SK-N-SH (cell line): Measurements from ENCODE around the gene R3HDM1. TPM values are rescaled to one million over a fixed set of nuclear protein-coding genes. Genes with fewer than 3 reads are reported as not detected.
A peak's percentile ranks its signal among the peaks of the same experiment; 100 is the strongest.

Experiments
- CTCF ChIA-PET: fragments of 300-600, 350-600 bp; formaldehyde crosslinking; extraction: SDS; loops from one replicate; lab custom pipeline; 2021; lab: Yijun Ruan, JAX
- POLR2A ChIA-PET: fragments of 350-600 bp; sonication (Branson Sonifier 250); formaldehyde crosslinking; extraction: SDS; loops from one replicate; lab custom pipeline; 2020; ENCODE audit warnings: antibody characterized with exemption, inconsistent platforms; lab: Yijun Ruan, JAX
- DNase-seq: peaks from one replicate; pipeline ENCODE4 v3.0.0; 2012
- H2AFZ ChIP-seq: fragments of 200-600 bp; sonication (generic); 2 replicates; pipeline ENCODE4 v1.8.1; 2016; ENCODE audit warnings: antibody characterized with exemption, mild to moderate bottlenecking, low read depth
- H3F3A ChIP-seq: fragments of 200-600 bp; sonication (generic); replicated peaks from 2 replicates; pipeline ENCODE3; 2016; ENCODE audit warnings: antibody characterized with exemption, mild to moderate bottlenecking; ENCODE audit not compliant: insufficient read depth
- H3K27ac ChIP-seq, 2 experiments: fragments of 200-500 bp in 1 of 2; fragments of 200-600 bp in 1 of 2; sonication (Bioruptor generic) in 1 of 2; sonication (generic), shearing (Covaris generic) in 1 of 2; 2 replicates each; pipeline versions ENCODE4 v1.5.1 to v1.6.1; 2014 to 2016; ENCODE audit warnings: low read depth in 2 of 2, inconsistent platforms in 1 of 2, low read length in 1 of 2, mild to moderate bottlenecking in 1 of 2, mixed read lengths in 1 of 2
- H3K27me3 ChIP-seq: fragments of 200-600 bp; sonication (generic), shearing (Covaris generic); 2 replicates; pipeline ENCODE4 v1.6.1; 2016; ENCODE audit warnings: mixed run types; ENCODE audit not compliant: insufficient read depth
- H3K36me3 ChIP-seq, 2 experiments: fragments of 200-500 bp in 1 of 2; fragments of 200-600 bp in 1 of 2; sonication (Bioruptor generic) in 1 of 2; sonication (generic) in 1 of 2; replicated peaks in 1 of 2; 2 replicates each; pipeline versions ENCODE3 to v1.5.1; 2014 to 2016; ENCODE audit warnings: low read length in 1 of 2, mild to moderate bottlenecking in 1 of 2; ENCODE audit not compliant: insufficient read depth in 2 of 2, control insufficient read depth in 1 of 2
- H3K4me1 ChIP-seq, 2 experiments: fragments of 200-500 bp in 1 of 2; fragments of 200-600 bp in 1 of 2; sonication (Bioruptor generic) in 1 of 2; sonication (generic), shearing (Covaris generic) in 1 of 2; 2 replicates each; pipeline versions ENCODE4 v1.5.1 to v1.6.1; 2014 to 2016; ENCODE audit warnings: low read depth in 1 of 2, low read length in 1 of 2, mixed run types in 1 of 2; ENCODE audit not compliant: insufficient read depth in 2 of 2, control insufficient read depth in 1 of 2
- H3K4me2 ChIP-seq: fragments of 200-600 bp; sonication (generic), shearing (Covaris generic); 2 replicates; pipeline ENCODE4 v1.6.1; 2017; ENCODE audit warnings: mixed run types
- H3K4me3 ChIP-seq, 2 experiments: fragments of 200-500 bp in 1 of 2; fragments of 200-600 bp in 1 of 2; sonication (Bioruptor generic) in 1 of 2; sonication (generic), shearing (Covaris generic) in 1 of 2; 2 replicates each; pipeline versions ENCODE4 v1.5.1 to v1.8.1; 2014 to 2016; ENCODE audit warnings: low read depth in 2 of 2, inconsistent platforms in 1 of 2, low read length in 1 of 2, mild to moderate bottlenecking in 1 of 2, mixed read lengths in 1 of 2, moderate library complexity in 1 of 2
- H3K79me2 ChIP-seq: fragments of 200-600 bp; sonication (generic); 2 replicates; pipeline ENCODE4 v1.8.1; 2017; ENCODE audit warnings: mild to moderate bottlenecking; ENCODE audit not compliant: insufficient read depth
- H3K9ac ChIP-seq: fragments of 200-600 bp; sonication (generic); 2 replicates; pipeline ENCODE4 v1.6.1; 2017; ENCODE audit warnings: mixed run types
- H3K9me2 ChIP-seq: fragments of 200-600 bp; sonication (generic); 2 replicates; pipeline ENCODE4 v1.6.1; 2017; ENCODE audit warnings: mixed run types
- H3K9me3 ChIP-seq: fragments of 200-600 bp; sonication (generic); 2 replicates; pipeline ENCODE4 v1.6.1; 2017; ENCODE audit warnings: mixed run types, mild to moderate bottlenecking, moderate library complexity
- H4K20me1 ChIP-seq: fragments of 200-600 bp; sonication (generic); 2 replicates; pipeline ENCODE4 v1.6.1; 2017; ENCODE audit warnings: mild to moderate bottlenecking, mixed run types; ENCODE audit not compliant: insufficient read depth
- ELF1 ChIP-seq: IDR thresholded peaks from 2 replicates; pipeline ENCODE4 v1.4.0; 2012
- EZH2phosphoT487 ChIP-seq: fragments of 200-600 bp; sonication (generic); IDR thresholded peaks from 2 replicates; pipeline ENCODE4 v1.6.1; 2017; ENCODE audit warnings: low read depth, mixed run types, mild to moderate bottlenecking, antibody characterized with exemption, moderate library complexity, borderline replicate concordance
- GATA2 ChIP-seq: sonication (generic); formaldehyde crosslinking; IDR thresholded peaks from 2 replicates; pipeline ENCODE4 v1.5.0; 2020; ENCODE audit warnings: mild to moderate bottlenecking, missing genetic modification reagents
- JUND ChIP-seq: IDR thresholded peaks from 2 replicates; pipeline ENCODE4 v1.4.0; 2012
- RAD21 ChIP-seq: IDR thresholded peaks from 2 replicates; pipeline ENCODE4 v1.6.1; 2012; ENCODE audit warnings: mild to moderate bottlenecking, low read length
- RCOR1 ChIP-seq: fragments of 150-350 bp; IDR thresholded peaks from 2 replicates; pipeline ENCODE4 v1.6.1; 2017; ENCODE audit warnings: antibody characterized with exemption, low read length
- RFX5 ChIP-seq: IDR thresholded peaks from 2 replicates; pipeline ENCODE4 v1.6.1; 2012; ENCODE audit warnings: mild to moderate bottlenecking, improper control_type of control experiment, low read length
- WGBS: methylation state at CpG from one replicate; pipeline ENCODE4 v1.1.6; 2017; ENCODE audit warnings: low lambda C conversion rate; 5-methylcytosine and 5-hydroxymethylcytosine counted together
- polyA plus RNA-seq, 3 experiments: library from polyadenylated mRNA; depleted of rRNA; stranded (reverse); fragments of >200 nt; gene quantifications; 2 replicates each; pipeline ENCODE4 v1.2.3, GENCODE V29; 2012
- TF ChIP-seq, protein P1 (sequence below): fragments of 200-600 bp; sonication (generic); IDR thresholded peaks from 2 replicates; pipeline ENCODE4 v1.6.1; 2017; ENCODE audit warnings: antibody characterized with exemption, mild to moderate bottlenecking, moderate library complexity
- TF ChIP-seq, protein P2 (sequence below): IDR thresholded peaks from 2 replicates; pipeline ENCODE4 v1.4.0; 2012; ENCODE audit warnings: low read depth, borderline replicate concordance
- TF ChIP-seq, protein P3 (sequence below): fragments of 150-350 bp; IDR thresholded peaks from 2 replicates; pipeline ENCODE4 v1.6.1; 2017; ENCODE audit warnings: antibody characterized with exemption, low read length, low read depth, borderline replicate concordance

R3HDM1 gene
- polyA plus RNA-seq, 1 of the 3 experiments (the other 2 are of a cell fraction) = 38.2 TPM

DNA sequence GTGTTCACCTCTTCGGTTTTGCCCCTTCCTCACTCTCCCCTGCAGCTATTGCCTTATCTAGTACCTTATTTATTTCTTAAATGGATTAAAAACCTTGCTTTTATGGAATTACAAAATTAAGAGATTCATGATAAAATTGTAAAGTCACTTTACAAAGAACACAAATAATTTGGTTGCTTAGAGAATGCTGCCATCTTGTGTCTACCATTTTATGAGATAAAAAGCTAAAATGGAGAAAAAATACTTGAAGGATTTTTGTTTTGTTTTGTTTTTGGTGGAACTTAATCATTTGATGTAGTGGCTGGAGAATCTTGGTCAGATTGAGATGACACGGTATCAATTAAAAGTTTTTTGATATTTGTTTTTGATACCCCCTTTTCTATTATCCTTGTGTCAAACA is 69.6 kb downstream of the R3HDM1 start:
- Histone ChIP-seq H3F3A (no peaks in the 10 kb centered on the region), H3K79me2 (peaks cover 4% of the 10 kb centered on the region; the same call in 1 of the 2 replicates), H3K4me2 (no peak overlapping the region), H3K27me3 (no peaks in the 10 kb centered on the region), H3K27ac (no peak overlapping the region), H3K4me1 (no peaks in the 10 kb centered on the region; a peak in 1 of 4 replicates), H2AFZ (no peak overlapping the region), H3K9me2 (no peaks in the 10 kb centered on the region), H3K9ac (no peak overlapping the region), H3K4me3 (no peak overlapping the region), H3K36me3 (peaks cover 15 to 18% of the 10 kb centered on the region in 2 experiments), H4K20me1 (no peaks in the 10 kb centered on the region), H3K9me3 (no peaks in the 10 kb centered on the region)
- POLR2A ChIA-PET = no interaction called here
- CTCF ChIA-PET = interaction anchor here (0.9 to 2.5 kb wide), 15 partner anchors 8 to 613 kb away, joined by 3 to 10 read pairs (median 3); no protein-coding TSS in a partner anchor
- 94% methylated on average over 2 of the region's 2 CpGs for WGBS
- no peak for DNase-seq
- no peak for TF ChIP-seq JUND
- TF ChIP-seq, protein P1, sequence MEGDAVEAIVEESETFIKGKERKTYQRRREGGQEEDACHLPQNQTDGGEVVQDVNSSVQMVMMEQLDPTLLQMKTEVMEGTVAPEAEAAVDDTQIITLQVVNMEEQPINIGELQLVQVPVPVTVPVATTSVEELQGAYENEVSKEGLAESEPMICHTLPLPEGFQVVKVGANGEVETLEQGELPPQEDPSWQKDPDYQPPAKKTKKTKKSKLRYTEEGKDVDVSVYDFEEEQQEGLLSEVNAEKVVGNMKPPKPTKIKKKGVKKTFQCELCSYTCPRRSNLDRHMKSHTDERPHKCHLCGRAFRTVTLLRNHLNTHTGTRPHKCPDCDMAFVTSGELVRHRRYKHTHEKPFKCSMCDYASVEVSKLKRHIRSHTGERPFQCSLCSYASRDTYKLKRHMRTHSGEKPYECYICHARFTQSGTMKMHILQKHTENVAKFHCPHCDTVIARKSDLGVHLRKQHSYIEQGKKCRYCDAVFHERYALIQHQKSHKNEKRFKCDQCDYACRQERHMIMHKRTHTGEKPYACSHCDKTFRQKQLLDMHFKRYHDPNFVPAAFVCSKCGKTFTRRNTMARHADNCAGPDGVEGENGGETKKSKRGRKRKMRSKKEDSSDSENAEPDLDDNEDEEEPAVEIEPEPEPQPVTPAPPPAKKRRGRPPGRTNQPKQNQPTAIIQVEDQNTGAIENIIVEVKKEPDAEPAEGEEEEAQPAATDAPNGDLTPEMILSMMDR = peak; percentile 45
- no peak for TF ChIP-seq EZH2phosphoT487
- TF ChIP-seq RAD21 = peak; percentile 56; the same call in 1 of the 2 replicates
- no peak for TF ChIP-seq RCOR1
- no peak for TF ChIP-seq ELF1
- TF ChIP-seq, all 33 proteins: peak for 2

DNA sequence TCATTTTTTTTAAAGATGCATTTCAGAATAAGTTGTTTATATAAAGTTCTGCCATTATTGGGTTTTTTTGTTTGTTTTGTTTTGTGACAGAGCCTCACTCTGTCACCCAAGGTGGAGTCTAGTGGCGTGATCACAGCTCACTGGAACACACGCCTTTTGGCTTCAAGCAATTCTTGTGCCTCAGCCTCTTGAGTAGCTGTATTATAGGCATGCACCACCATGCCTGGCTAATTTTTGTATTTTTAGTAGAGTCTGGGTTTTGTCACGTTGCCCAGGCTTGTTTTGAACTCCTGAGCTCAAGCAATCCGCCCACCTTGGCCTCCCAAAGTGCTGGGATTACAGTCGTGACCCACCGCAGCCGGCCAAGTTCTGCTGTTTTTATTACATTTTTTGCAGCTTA is 72.3 kb downstream of the R3HDM1 start:
- WGBS = 89% methylated on average over 7 of the region's 7 CpGs
- no peak for DNase-seq
- Histone ChIP-seq H3K79me2 (peaks cover 9% of the 10 kb centered on the region), H3K27ac (no peak overlapping the region), H3K9me2 (no peaks in the 10 kb centered on the region), H4K20me1 (no peaks in the 10 kb centered on the region), H3K4me2 (no peak overlapping the region), H3F3A (no peaks in the 10 kb centered on the region), H3K27me3 (no peaks in the 10 kb centered on the region), H3K9ac (no peak overlapping the region), H3K4me1 (no peaks in the 10 kb centered on the region), H2AFZ (no peak overlapping the region), H3K36me3 (peaks cover 15 to 18% of the 10 kb centered on the region in 2 experiments), H3K9me3 (no peaks in the 10 kb centered on the region), H3K4me3 (no peak overlapping the region)
- TF ChIP-seq EZH2phosphoT487 = no peak
- TF ChIP-seq, protein P2, sequence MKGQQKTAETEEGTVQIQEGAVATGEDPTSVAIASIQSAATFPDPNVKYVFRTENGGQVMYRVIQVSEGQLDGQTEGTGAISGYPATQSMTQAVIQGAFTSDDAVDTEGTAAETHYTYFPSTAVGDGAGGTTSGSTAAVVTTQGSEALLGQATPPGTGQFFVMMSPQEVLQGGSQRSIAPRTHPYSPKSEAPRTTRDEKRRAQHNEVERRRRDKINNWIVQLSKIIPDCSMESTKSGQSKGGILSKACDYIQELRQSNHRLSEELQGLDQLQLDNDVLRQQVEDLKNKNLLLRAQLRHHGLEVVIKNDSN = no peak
- TF ChIP-seq, protein P3, sequence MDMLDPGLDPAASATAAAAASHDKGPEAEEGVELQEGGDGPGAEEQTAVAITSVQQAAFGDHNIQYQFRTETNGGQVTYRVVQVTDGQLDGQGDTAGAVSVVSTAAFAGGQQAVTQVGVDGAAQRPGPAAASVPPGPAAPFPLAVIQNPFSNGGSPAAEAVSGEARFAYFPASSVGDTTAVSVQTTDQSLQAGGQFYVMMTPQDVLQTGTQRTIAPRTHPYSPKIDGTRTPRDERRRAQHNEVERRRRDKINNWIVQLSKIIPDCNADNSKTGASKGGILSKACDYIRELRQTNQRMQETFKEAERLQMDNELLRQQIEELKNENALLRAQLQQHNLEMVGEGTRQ = no peak
- TF ChIP-seq GATA2 (CRISPR knock-in tag) = no peak
- no peak for TF ChIP-seq RFX5
- ChIA-PET POLR2A (no interaction called here), CTCF (no interaction called here)
